ENCODE results near the gene ANXA11.

DNA sequence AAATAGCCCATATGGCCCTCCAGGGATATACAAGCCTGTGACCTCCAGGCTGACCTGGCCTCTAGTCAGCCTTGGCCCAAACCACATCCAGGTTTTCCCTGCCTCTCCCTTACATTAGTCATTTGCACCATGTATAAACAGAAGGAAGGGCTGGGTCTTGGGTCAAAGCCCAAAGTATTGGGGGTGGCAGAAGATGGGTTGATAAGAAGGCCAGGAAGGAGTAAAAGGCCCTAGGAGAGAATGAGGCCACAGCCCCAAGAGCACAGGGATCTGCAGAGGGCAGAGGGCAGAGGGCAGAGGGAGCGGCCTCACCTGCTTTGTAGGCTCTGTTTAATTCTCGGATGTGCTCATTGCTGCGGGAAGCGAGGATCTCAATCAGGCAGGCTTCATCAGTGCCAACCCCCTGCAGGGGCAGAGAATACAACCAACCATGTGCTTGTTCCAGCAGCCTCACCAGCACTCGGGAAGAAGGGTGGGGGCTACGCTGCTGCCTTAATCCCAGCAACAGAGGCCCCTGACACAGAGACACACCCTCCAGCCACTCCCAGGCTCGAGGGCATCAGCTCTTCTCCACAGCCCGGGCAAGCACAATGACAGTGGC is 41.5 kb downstream of the ANXA11 start:
- no peak for TF ChIP-seq POLR2A (IDR thresholded peaks at IDR 0.05)
- TF ChIP-seq, protein P1, sequence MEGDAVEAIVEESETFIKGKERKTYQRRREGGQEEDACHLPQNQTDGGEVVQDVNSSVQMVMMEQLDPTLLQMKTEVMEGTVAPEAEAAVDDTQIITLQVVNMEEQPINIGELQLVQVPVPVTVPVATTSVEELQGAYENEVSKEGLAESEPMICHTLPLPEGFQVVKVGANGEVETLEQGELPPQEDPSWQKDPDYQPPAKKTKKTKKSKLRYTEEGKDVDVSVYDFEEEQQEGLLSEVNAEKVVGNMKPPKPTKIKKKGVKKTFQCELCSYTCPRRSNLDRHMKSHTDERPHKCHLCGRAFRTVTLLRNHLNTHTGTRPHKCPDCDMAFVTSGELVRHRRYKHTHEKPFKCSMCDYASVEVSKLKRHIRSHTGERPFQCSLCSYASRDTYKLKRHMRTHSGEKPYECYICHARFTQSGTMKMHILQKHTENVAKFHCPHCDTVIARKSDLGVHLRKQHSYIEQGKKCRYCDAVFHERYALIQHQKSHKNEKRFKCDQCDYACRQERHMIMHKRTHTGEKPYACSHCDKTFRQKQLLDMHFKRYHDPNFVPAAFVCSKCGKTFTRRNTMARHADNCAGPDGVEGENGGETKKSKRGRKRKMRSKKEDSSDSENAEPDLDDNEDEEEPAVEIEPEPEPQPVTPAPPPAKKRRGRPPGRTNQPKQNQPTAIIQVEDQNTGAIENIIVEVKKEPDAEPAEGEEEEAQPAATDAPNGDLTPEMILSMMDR (IDR thresholded peaks at IDR 0.05), result no peak
- TF ChIP-seq POLR2AphosphoS5 (IDR thresholded peaks at IDR 0.05), result no peak

Measured in prostate gland (tissue), 2 donors.